CD4-positive, alpha-beta T cell treated with Interleukin-4 for 1 hour (primary cell): ENCODE data around the gene WNT2.
"Not testable (repeated sequence)": the region's sequence is repeated elsewhere in the genome, so short reads cannot be mapped to it uniquely, and the experiment has no call there.

Experiments used
- DNase-seq, 2 donors: peaks; one replicate each; pipeline ENCODE4 v3.0.0-alpha.2; 2020 to 2022

The WNT2 gene

GRCh38 chr7:117251687-117252086, 71.2 kb downstream of the WNT2 start:
- no peak for DNase-seq

- DNase-seq = no peak
Observed at GRCh38 chr7:117250801-117251200, 72.1 kb downstream of the WNT2 start.

DNA sequence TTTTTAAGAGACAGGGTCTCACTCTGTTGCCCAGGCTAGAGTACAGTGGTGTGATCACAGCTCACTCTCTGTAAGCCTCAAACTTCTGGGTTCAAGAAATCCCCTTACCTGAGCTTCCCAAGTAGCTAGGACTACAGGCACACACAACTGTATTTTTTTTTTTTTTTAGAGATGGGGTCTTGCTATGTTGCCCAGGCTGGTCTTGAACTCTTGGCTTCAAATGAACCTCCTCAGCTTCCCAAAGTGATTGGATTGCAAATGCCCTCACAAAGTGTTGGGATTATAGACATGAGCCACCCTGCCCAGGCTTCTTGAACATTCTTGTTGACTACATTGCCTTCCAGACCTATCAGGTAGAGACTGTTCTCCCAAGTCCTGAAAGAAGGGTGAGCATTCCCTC, 72.6 kb downstream of the WNT2 start:
- DNase-seq = no peak

DNA sequence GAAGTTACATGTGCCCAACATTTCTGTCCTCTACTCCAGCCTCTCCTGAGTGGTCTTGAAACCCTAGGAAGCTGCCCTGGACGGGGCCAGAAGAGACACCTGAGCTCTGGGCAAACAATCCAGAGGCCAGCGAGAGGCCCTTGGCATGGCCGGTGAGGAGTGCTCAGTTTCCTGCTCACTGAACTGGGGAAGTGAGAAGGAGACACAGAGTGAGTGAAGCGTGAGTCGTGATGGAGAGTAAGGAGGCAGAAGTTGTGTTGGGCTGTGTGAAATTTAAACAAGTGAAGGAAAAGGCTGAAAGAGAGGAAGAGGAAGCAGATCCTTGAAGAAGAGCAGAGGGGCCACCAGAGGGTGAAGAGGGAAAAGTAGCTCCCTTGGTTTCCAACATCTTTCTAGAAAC, 73.2 kb downstream of the WNT2 start:
- DNase-seq = no peak

DNA sequence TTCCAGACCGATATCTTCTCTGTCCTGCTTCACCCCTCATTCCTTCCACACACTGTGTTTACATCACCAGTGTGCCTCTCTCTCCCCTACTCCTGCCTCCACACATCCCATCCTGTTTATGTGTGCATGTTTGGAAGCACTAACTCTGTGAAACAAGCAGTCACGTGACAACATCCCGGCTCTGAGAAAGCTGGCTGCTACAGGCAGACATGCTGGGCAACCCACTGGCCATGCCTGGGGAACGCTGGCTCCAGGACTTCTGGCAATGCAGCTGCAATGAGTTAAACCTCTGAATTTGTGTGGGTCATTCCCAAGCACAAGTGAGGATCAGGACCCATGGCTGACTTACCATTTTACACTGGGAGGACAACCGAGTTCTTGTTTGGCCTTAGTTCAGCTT, 74.0 kb downstream of the WNT2 start:
- DNase-seq = no peak

DNA sequence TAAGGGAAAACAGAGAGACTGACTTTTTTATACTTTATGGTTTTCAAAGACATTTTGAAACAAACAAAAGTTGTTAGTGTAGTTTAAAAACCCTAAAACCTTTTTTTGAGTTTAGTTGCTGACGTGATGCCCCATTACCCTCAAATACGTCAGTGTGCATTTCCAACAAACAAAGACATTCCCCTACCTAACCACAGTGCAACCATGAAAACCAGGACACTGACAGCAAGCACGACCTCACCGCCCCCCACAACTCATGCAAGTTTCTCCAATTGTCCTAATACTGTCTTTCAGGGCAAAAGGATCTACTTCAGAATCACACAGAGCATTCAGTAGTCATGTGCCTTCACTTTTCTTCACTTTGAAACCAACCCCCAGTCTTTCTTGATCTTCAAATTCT, 75.0 kb downstream of the WNT2 start:
- DNase-seq = no peak

DNA sequence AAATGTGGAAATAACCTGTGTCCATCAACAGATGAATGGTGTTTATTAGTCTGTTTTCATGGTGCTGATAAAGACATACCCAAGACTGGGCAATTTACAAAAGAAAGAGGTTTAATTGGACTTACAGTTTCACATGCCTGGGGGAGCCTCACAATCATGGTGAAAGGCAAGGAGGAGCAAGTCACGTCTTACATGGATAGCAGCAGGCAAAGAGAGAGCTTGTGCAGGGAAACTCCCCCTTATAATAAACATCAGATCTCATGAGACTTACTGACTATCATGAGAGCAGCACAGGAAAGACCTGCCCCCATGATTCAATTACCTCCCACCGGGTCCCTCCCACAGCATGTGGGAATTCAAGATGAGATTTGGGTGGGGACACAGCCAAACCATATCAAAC, 77.2 kb downstream of the WNT2 start:
- not testable (repeated sequence) for DNase-seq

DNA sequence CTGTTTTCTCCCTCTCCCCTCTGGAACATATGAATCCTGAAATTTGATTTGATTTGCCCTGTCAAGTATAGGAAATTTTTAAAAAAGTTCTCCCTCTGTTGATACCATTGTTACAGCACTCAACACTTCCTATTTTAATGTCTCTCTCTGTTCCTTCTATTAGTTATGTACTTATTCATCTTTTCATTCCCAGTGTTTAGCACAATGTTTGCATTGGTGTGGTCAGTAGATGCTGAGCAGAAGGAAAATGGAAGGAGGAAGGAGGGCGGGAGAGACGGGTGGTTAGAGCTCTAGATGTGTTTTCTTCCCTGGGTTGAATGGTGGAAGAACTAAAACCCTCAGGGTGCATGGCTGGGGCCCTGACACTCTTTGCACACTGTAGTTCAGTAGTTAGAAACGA, 79.5 kb downstream of the WNT2 start:
- DNase-seq = no peak

DNA sequence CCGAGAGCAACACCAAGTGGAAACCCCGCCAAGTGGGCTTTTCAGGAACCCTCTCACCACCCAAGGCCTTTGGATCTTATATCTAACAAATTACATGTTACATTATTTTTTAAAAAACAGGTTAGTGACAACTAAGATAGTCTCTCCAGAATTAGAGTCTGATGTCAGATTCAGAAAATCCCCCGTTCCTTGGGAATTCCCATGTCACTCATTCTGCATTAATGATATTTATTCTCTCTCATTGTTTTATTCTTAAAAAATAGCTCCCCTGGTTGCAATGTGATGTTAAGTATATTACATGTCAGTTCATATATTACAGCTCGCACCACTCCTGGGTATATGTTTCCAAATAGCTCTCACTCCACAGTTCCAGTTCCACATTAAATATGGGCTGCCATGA, 81.8 kb downstream of the WNT2 start:
- DNase-seq = no peak

DNA sequence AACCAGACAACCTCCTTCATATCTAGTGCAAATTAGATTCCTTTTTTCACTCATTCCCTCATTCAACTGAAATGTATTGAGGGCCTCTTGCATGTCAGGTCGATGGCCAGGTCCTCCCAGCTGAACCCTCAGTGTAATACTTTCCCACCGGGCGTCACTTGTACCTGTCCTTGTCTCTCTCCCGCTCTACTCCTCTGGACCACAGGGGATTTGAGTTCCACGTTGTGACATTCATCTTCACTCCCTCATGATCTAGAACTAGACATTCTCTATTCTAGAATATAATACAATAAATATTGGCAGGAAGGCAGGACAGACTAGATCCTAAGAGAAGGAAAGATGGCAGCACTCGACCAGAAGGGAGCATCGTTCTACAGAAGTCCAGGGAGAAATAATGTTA, 83.9 kb downstream of the WNT2 start:
- DNase-seq = no peak

DNA sequence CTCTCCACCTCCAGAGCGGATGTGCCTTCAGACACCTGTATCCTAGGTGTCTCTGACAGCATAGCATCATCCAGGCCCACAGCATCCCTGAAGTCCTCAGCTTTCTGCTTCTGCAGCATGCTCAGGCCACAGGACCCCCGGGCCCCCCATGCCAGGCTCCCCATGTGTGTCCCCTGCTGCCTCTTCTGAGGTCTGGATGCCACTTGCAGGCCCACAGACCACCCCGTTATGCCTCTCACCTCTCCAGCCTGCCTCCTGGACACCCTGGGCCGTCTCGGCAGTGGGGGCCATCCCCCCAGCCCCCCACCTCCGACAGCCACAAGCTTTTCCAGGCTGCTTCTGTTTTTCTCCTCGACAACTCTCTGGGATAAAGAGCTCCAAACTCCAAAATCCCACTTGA, 84.4 kb downstream of the WNT2 start:
- DNase-seq = no peak

DNA sequence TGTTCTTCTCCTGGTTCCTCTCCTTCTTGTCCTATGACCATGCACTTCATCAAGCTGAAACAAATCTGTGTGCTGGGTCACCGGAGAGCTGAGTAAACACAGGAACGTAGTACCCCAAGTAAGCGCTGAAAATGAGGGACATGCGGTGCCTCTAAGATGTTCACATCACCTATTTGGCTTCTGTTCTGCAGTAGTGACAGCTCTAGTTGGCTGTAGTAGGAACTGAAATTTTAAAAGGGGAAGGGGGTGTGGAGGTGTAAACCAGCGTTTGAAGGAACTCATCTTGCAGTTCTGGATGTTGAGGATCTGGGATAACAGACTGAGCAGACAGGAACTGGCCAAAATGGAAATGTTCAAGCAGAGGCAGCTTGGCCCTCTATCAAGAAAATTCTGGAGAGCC, 85.2 kb downstream of the WNT2 start:
- DNase-seq = no peak

- DNase-seq = no peak
Observed at GRCh38 chr7:117231047-117231359, 91.9 kb downstream of the WNT2 start.

- no peak for DNase-seq
Observed at GRCh38 chr7:117230276-117231046, 92.4 kb downstream of the WNT2 start.

GRCh38 chr7:117229350-117229749, 93.5 kb downstream of the WNT2 start:
- DNase-seq = no peak

DNA sequence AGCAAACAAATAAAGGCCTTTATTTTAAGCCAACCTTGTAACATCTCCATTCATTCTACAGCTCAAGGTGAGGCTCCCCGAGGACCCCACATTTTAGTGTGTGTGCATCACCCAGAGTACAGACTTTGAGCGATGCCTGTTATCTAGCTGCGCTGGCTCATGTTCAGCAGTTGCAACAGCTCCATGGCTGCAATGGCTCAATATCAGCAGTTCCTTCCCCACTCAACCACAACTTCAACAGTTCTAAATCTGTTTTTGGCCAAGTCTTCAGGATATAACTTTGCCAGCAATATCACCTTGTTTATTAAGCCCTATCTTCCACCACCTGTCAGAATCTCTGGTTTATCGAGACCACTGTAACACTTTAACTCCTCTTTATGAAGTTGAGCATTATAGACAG, 95.8 kb downstream of the WNT2 start:
- no peak for DNase-seq

DNA sequence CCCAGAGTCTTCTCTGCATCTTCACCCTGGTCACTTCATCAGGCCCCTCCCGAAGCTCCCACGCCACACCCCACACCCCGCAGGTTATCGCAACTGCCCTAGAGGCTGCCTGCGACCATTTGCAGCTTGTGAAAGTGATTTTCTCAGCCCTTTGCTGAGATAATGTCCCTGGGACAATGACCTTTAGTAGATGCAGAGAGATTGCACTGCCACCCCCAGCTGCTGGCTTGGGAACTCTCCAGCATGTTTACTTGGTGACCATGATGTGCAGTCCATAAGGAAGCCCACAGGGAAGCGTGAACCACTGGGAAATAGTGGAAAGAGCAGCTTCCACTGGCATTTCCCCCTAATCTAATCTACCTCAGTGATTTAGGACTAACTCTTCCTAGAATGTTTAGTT, 97.3 kb downstream of the WNT2 start:
- DNase-seq = no peak
